ENCODE data around the gene LAPTM5.
"Not testable (repeated sequence)": the region's sequence is repeated elsewhere in the genome, so short reads cannot be mapped to it uniquely, and the experiment has no call there.

Gene LAPTM5

GRCh38 chr1:30757352-30758120 lies at the start of gene LAPTM5:
Gene LAPTM5, minus strand, starts transcription at chr1:30757774. Its CDS starts 29 bp downstream, at chr1:30757745.
- no peak for DNase-seq (ENCODE audit: low read depth in 1 of 2, low spot score in 1 of 2)

- no peak for DNase-seq (ENCODE audit: low read depth in 1 of 2, low spot score in 1 of 2)
Observed at GRCh38 chr1:30806381-30807317, 49.1 kb upstream of the LAPTM5 start.

- DNase-seq (ENCODE audit: low read depth in 1 of 2, low spot score in 1 of 2), result no peak
Observed at GRCh38 chr1:30805304-30806003, 47.9 kb upstream of the LAPTM5 start.

- DNase-seq (ENCODE audit: low read depth in 1 of 2, low spot score in 1 of 2), result no peak
Observed at GRCh38 chr1:30804822-30805221, 47.2 kb upstream of the LAPTM5 start.

- DNase-seq (ENCODE audit: low read depth in 1 of 2, low spot score in 1 of 2), result no peak
Observed at GRCh38 chr1:30804352-30804751, 46.8 kb upstream of the LAPTM5 start.

GRCh38 chr1:30803562-30803961 lies 46.0 kb upstream of the LAPTM5 start:
- DNase-seq (ENCODE audit: low read depth in 1 of 2, low spot score in 1 of 2), result no peak

GRCh38 chr1:30801771-30802198 lies 44.2 kb upstream of the LAPTM5 start:
- peak; percentile 69 to 75 for DNase-seq (ENCODE audit: low read depth in 1 of 2, low spot score in 1 of 2)

- no peak for DNase-seq (ENCODE audit: low read depth in 1 of 2, low spot score in 1 of 2)
Observed at GRCh38 chr1:30799233-30799511, 41.6 kb upstream of the LAPTM5 start.

- DNase-seq (ENCODE audit: low read depth in 1 of 2, low spot score in 1 of 2), result no peak
Observed at GRCh38 chr1:30798389-30799232, 41.0 kb upstream of the LAPTM5 start.

- no peak for DNase-seq (ENCODE audit: low read depth in 1 of 2, low spot score in 1 of 2)
Observed at GRCh38 chr1:30795026-30795425, 37.5 kb upstream of the LAPTM5 start.

GRCh38 chr1:30794260-30794659 lies 36.7 kb upstream of the LAPTM5 start:
- DNase-seq (ENCODE audit: low read depth in 1 of 2, low spot score in 1 of 2), result no peak

- DNase-seq (ENCODE audit: low read depth in 1 of 2, low spot score in 1 of 2), result no peak
Observed at GRCh38 chr1:30793209-30793608, 35.6 kb upstream of the LAPTM5 start.

- no peak for DNase-seq (ENCODE audit: low read depth in 1 of 2, low spot score in 1 of 2)
Observed at GRCh38 chr1:30791868-30792267, 34.3 kb upstream of the LAPTM5 start.

GRCh38 chr1:30790850-30791778 lies 33.5 kb upstream of the LAPTM5 start:
- DNase-seq (ENCODE audit: low read depth in 1 of 2, low spot score in 1 of 2), result no peak

- not testable (repeated sequence) for DNase-seq (ENCODE audit: low read depth in 1 of 2, low spot score in 1 of 2)
Observed at GRCh38 chr1:30790256-30790525, 32.6 kb upstream of the LAPTM5 start.

GRCh38 chr1:30789388-30790255 lies 32.0 kb upstream of the LAPTM5 start:
- DNase-seq (ENCODE audit: low read depth in 1 of 2, low spot score in 1 of 2), result no peak

GRCh38 chr1:30788580-30789387 lies 31.2 kb upstream of the LAPTM5 start:
- DNase-seq (ENCODE audit: low read depth in 1 of 2, low spot score in 1 of 2), result no peak

GRCh38 chr1:30787856-30788495 lies 30.4 kb upstream of the LAPTM5 start:
- DNase-seq (ENCODE audit: low read depth in 1 of 2, low spot score in 1 of 2), result no peak

Measured in activated CD4-positive, alpha-beta T cell treated with anti-CD3 and anti-CD28 coated beads, Interleukin-2, amount 50 U/mL, for 24 hours (primary cell).